Suprapubic skin (tissue), 4 donors: ENCODE results near the gene PYURF.

Source experiments
- EP300 ChIP-seq: sonication (generic); formaldehyde crosslinking; IDR thresholded peaks from one replicate; pipeline ENCODE4 v1.6.1; 2017; ENCODE audit warnings: antibody characterized with exemption
- POLR2A ChIP-seq, 2 donors: fragments of 450-650 bp; IDR thresholded peaks; one replicate each; pipeline ENCODE4 v1.6.1; 2017; ENCODE audit warnings: antibody characterized with exemption in 2 of 2, mild to moderate bottlenecking in 2 of 2, moderate library complexity in 2 of 2
- POLR2AphosphoS5 ChIP-seq, 3 donors: sonication (generic); formaldehyde crosslinking; IDR thresholded peaks; one replicate each; pipeline ENCODE4 v1.6.1; 2017; ENCODE audit warnings: antibody characterized with exemption in 3 of 3
- TF ChIP-seq, protein P1 (sequence below), 2 donors: fragments of 200-600 bp in 1 of 2; fragments of 450-650 bp in 1 of 2; sonication (generic) in 1 of 2; IDR thresholded peaks; one replicate each; pipeline ENCODE4 v1.5.1; 2016 to 2019; ENCODE audit warnings: antibody characterized with exemption in 2 of 2, mild to moderate bottlenecking in 1 of 2, moderate library complexity in 1 of 2

GRCh38 chr4:88533088-88533790, 9.7 kb upstream of the PYURF start:
- TF ChIP-seq, protein P1, sequence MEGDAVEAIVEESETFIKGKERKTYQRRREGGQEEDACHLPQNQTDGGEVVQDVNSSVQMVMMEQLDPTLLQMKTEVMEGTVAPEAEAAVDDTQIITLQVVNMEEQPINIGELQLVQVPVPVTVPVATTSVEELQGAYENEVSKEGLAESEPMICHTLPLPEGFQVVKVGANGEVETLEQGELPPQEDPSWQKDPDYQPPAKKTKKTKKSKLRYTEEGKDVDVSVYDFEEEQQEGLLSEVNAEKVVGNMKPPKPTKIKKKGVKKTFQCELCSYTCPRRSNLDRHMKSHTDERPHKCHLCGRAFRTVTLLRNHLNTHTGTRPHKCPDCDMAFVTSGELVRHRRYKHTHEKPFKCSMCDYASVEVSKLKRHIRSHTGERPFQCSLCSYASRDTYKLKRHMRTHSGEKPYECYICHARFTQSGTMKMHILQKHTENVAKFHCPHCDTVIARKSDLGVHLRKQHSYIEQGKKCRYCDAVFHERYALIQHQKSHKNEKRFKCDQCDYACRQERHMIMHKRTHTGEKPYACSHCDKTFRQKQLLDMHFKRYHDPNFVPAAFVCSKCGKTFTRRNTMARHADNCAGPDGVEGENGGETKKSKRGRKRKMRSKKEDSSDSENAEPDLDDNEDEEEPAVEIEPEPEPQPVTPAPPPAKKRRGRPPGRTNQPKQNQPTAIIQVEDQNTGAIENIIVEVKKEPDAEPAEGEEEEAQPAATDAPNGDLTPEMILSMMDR (IDR thresholded peaks at IDR 0.05): no peak
- TF ChIP-seq POLR2A (IDR thresholded peaks at IDR 0.05): no peak
- TF ChIP-seq EP300: no peak
- TF ChIP-seq POLR2AphosphoS5 (IDR thresholded peaks at IDR 0.05): no peak
